Measurements from ENCODE around the gene LOXL1.
"Not testable (repeated sequence)": the region's sequence is repeated elsewhere in the genome, so short reads cannot be mapped to it uniquely, and the experiment has no call there.

- TF ChIP-seq, protein P1, sequence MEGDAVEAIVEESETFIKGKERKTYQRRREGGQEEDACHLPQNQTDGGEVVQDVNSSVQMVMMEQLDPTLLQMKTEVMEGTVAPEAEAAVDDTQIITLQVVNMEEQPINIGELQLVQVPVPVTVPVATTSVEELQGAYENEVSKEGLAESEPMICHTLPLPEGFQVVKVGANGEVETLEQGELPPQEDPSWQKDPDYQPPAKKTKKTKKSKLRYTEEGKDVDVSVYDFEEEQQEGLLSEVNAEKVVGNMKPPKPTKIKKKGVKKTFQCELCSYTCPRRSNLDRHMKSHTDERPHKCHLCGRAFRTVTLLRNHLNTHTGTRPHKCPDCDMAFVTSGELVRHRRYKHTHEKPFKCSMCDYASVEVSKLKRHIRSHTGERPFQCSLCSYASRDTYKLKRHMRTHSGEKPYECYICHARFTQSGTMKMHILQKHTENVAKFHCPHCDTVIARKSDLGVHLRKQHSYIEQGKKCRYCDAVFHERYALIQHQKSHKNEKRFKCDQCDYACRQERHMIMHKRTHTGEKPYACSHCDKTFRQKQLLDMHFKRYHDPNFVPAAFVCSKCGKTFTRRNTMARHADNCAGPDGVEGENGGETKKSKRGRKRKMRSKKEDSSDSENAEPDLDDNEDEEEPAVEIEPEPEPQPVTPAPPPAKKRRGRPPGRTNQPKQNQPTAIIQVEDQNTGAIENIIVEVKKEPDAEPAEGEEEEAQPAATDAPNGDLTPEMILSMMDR (conservative IDR thresholded peaks at IDR 0.05; ENCODE audit: low read depth, low read length), result not testable (repeated sequence)
- not testable (repeated sequence) for TF ChIP-seq MXI1 (IDR thresholded peaks at IDR 0.05; ENCODE audit: borderline replicate concordance, low read depth, low read length)
Measured at GRCh38 chr15:73960472-73961070, 34.3 kb downstream of the LOXL1 start.
